ENCODE results near the gene ACVR1C.

Gene ACVR1C

DNA sequence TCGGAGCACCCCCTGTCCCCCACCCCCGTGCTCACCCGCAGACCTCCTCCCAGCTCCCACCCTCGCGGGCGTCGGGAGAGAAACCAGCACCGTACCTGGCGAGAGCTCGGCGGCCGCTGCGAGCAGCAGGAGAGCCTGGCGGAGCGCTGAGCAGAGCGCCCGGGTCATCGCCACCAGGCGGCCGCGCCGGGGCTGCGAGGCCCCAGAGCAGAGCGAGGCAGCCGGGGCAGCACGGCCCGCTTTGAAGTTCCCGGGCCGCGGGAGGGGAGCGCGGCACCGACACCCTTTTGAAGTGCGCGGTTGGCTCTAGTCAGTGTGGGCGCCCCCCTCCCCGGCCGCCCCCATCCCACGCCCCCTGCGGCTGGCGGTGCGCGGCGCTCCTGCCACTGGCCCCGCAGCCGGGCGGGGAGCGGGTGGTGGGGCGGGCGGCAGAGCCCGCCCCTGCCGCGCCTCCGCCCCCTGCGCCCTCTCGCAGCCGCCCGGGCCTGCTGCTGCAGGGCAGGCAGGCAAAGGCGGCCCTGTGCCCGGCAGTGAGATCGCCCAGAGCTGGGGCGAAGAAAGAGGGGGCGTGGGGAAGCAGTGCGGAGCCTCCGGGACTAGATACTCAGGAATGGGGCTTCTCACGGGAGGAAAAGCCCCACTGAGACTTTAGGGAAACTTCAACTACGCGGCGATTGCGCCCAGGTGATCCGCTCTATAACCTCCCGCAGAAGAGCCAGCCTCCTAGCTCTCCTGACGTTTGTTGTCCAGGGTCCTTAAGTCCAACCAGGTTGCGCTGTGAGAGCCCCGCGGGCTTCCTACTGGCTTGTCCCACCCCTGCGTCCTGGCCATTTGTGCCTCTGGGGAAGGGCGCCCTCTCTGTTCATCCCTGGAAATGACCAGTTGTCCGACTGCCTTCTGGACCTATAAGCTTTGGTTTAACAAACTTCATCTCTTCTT lies at the start of gene ACVR1C:
Gene ACVR1C (minus strand): TSS at position 388 of the 939 bp plus-strand sequence. CDS start 220 bp downstream, at position 168.
- TF ChIP-seq, protein P1, sequence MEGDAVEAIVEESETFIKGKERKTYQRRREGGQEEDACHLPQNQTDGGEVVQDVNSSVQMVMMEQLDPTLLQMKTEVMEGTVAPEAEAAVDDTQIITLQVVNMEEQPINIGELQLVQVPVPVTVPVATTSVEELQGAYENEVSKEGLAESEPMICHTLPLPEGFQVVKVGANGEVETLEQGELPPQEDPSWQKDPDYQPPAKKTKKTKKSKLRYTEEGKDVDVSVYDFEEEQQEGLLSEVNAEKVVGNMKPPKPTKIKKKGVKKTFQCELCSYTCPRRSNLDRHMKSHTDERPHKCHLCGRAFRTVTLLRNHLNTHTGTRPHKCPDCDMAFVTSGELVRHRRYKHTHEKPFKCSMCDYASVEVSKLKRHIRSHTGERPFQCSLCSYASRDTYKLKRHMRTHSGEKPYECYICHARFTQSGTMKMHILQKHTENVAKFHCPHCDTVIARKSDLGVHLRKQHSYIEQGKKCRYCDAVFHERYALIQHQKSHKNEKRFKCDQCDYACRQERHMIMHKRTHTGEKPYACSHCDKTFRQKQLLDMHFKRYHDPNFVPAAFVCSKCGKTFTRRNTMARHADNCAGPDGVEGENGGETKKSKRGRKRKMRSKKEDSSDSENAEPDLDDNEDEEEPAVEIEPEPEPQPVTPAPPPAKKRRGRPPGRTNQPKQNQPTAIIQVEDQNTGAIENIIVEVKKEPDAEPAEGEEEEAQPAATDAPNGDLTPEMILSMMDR (IDR thresholded peaks at IDR 0.05; ENCODE audit: low read depth, low read length) = peak; percentile 66
- DNase-seq (ENCODE audit: extremely low read depth, low read depth) = no peak

DNA sequence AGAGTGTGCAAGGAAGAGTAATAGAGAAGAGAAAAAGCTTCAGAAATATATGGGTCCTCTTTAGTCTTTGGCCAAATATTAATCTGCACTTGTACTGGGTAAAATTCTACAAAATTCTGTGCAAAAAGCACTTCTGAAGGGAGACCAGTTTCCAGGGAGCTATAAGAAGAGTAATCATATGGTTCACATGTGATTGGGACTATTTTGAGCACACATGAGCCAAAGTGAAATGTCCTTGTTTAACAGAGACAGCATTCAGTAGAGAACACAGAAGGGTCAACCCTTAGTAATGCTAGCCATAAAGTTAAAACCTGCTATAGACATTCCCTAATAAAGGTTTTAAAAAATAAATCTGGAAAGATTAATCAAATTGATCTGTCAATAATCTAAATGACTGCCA lies 49.3 kb upstream of the ACVR1C start:
- TF ChIP-seq, protein P1 (IDR thresholded peaks at IDR 0.05; ENCODE audit: low read depth, low read length) = no peak
- no peak for DNase-seq (ENCODE audit: extremely low read depth, low read depth)

DNA sequence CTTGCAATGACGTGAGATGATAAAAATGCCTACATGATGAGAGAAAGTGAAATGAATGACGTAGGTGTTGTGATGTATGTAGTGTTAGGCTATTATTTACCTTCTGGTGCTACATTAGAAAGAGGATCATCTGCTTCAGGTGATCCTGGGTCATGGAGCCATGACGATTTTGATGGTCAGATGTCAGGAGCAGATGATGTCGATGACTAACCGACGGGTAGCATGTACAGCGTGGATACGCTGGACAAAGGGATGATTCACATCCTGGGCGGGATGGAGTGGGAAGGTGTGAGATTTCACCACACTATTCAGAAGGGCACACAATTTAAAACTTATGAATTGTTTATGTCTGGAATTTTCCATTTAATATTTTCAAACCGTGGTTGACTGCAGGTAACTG lies 43.5 kb upstream of the ACVR1C start:
- DNase-seq (ENCODE audit: extremely low read depth, low read depth) = no peak
- TF ChIP-seq, protein P1 (IDR thresholded peaks at IDR 0.05; ENCODE audit: low read depth, low read length) = no peak

DNA sequence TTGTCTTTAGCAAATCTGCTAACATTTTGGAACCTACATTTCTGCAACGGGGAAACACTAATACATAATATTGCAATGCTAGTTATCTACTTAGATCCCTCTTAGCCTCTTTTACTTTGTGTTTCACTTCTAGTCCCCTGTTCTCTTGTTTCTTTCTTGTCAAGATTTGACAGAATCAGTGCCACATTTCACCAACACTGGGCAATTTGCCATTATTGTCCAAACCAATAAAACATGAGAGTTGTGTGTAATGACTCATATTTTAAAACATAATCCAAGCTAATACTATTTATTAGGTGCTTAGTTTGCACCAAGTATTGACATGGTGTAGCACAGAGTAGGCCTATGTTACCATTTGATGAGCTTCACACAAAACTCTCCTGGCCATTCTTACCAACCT lies 33.7 kb upstream of the ACVR1C start:
- TF ChIP-seq, protein P1 (IDR thresholded peaks at IDR 0.05; ENCODE audit: low read depth, low read length) = no peak
- DNase-seq (ENCODE audit: extremely low read depth, low read depth) = no peak

DNA sequence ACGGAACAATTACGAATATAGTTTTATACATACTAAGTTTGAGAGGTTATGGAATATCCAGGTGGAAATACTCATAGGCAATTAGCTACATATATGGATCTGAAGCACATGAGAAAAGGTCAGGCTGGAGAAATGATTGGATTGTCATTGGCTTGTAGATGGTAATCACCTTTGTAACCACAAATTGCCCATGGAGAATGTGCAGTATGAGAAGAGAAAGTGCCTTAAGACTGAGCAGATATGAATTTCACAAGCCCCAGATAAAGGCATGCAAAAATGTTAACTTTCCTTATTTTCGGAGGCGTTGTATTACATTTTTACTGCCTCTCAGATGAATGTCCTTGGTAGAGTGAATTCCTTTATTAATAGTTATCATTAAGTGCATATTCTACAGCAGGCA lies 33.1 kb upstream of the ACVR1C start:
- TF ChIP-seq, protein P1 (IDR thresholded peaks at IDR 0.05; ENCODE audit: low read depth, low read length) = no peak
- no peak for DNase-seq (ENCODE audit: extremely low read depth, low read depth)

DNA sequence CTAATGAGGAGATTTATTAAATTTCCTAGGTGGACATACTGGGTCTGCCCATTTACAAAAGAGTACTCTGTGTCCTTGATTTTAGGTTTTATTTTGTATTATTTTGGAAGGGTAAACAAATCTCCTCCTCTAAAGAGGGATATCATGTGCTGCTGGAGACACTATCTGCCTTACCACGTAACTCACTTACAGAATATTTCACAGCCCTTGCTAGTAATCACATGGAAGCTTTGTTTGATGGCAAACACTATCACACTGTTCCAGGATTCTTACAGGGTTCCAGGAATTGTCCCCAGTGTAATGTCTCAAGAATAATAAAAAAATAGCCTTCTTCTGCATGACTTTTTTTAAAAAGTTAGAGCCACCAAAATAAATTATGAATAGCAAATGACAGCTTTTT lies 29.2 kb upstream of the ACVR1C start:
- DNase-seq (ENCODE audit: extremely low read depth, low read depth) = no peak

DNA sequence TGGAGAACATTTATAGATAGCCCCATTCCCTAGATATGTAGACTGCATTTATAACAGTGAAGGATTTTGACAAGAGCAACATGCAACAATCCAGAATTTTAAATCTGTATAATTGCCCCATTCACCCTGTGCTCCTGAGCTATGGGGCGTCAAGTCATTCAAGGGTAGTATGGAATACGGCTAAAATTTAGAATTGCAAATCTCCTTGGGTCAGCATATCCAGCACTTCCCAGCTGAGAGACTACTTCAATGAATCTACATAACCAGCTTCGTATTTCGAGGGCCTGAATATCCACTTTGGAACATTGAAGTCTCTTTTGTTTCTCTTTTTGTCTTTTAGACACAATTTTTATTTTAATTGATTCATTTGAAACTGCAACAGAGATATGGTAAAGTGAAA lies 28.4 kb upstream of the ACVR1C start:
- DNase-seq (ENCODE audit: extremely low read depth, low read depth) = no peak
- TF ChIP-seq, protein P1 (IDR thresholded peaks at IDR 0.05; ENCODE audit: low read depth, low read length) = no peak

More for the DNA sequence above, 29.2 kb upstream of the ACVR1C start:
- TF ChIP-seq, protein P1 (IDR thresholded peaks at IDR 0.05; ENCODE audit: low read depth, low read length) = no peak
